ENCODE measurements around the gene ADAMTS17. TPM values are rescaled to one million over a fixed set of nuclear protein-coding genes. Genes with fewer than 3 reads are reported as not detected.

The ADAMTS17 gene
- total and polyA plus RNA-seq, 9 of the 15 experiments (the other 6 are each of a cell fraction or from before 2014, with no cell fraction given): 0.01 to 0.14 (median 0.07) TPM; not detected in 6

DNA sequence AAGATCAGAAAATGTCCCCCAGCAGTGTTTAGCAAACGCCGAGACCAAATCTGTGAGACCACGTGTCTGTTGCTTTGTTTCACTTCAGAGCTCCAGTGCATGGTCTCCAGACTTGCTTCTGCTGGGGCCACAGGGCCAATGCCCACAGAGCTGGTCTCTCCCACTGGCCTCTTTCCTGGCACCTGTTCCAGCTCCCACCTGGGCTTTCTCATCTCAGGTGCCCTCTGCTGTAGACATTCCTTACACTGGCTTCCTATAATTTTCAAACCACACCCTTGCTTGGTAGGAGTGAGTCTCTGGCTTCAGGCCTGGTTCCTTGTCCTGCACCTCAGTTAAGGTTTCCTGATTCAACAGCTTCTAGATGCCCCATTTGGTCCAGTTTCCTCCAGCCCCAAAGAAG lies 243.1 kb downstream of the ADAMTS17 start:
- H3K4me2 ChIP-seq (ENCODE audit: insufficient read depth, low read length): no peak overlapping the region
- in situ Hi-C loops (cut with MboI): no loop called here
- no peak overlapping the region for H2AFZ ChIP-seq (ENCODE audit: low read depth, low read length)
- H3K4me3 ChIP-seq: no peak overlapping the region
- WGBS (ENCODE audit: insufficient coverage, low coverage, missing lambda C conversion rate): 0% methylated on average over 3 of the region's 3 CpGs
- H3K27me3 ChIP-seq (ENCODE audit: control insufficient read depth in 2 of 2, insufficient read depth in 2 of 2, low read length in 2 of 2): peaks cover 7 to 62% of the 10 kb centered on the region in 2 experiments; a peak in 4 of 5 replicates
- no peak overlapping the region for H3K27ac ChIP-seq (ENCODE audit: extremely low read depth, low read depth, low read length)
- no peaks in the 10 kb centered on the region for H3K9me1 ChIP-seq (ENCODE audit: control insufficient read depth, insufficient read depth, low read length)
- H3K36me3 ChIP-seq (ENCODE audit: control insufficient read depth, insufficient read depth, low read length): no peaks in the 10 kb centered on the region
- no peaks in the 10 kb centered on the region for H4K20me1 ChIP-seq (replicated peaks; ENCODE audit: control insufficient read depth, insufficient read depth, low read length)
- intact Hi-C loops (cut with micrococcal nuclease): no loop called here
- no peak for DNase-seq (ENCODE audit: extremely low read depth in 1 of 4, low spot score in 3 of 4)
- no peaks in the 10 kb centered on the region for H3K4me1 ChIP-seq (replicated peaks in 1 of 2; ENCODE audit: control insufficient read depth in 2 of 2, insufficient read depth in 2 of 2, low read length in 2 of 2)
- no peak for ATAC-seq
- no peaks in the 10 kb centered on the region for H3K79me2 ChIP-seq (ENCODE audit: control insufficient read depth, insufficient read depth, low read length)
- FAIRE-seq: no peak
- H3K9me3 ChIP-seq (replicated peaks; ENCODE audit: control insufficient read depth, insufficient read depth, low read depth, low read length): no peaks in the 10 kb centered on the region
- BruUV-seq (replicated peaks): no TSS peak
- CTCF ChIA-PET (ENCODE audit: low intra/inter-chr PET ratio): no interaction called here
- TF ChIP-seq SP1 (CRISPR knock-in tag; IDR thresholded peaks at IDR 0.05) (no peak), ZNF395 (CRISPR knock-in tag; IDR thresholded peaks at IDR 0.05) (no peak)
- POLR2A ChIA-PET: no interaction called here
- no peak overlapping the region for H3K9ac ChIP-seq (ENCODE audit: insufficient read depth in 1 of 2, low read depth in 2 of 2, low read length in 2 of 2)

GRCh38 chr15:100097342-100098127 lies 244.2 kb downstream of the ADAMTS17 start:
- ATAC-seq: no peak
- in situ Hi-C loops (cut with MboI) (no loop called here), intact Hi-C loops (cut with micrococcal nuclease) (no loop called here)
- H3K27me3 ChIP-seq (ENCODE audit: control insufficient read depth in 2 of 2, insufficient read depth in 2 of 2, low read length in 2 of 2): peaks cover 3 to 54% of the 10 kb centered on the region in 2 experiments; a peak in 3 of 5 replicates
- no peak overlapping the region for H2AFZ ChIP-seq (ENCODE audit: low read depth, low read length)
- CTCF ChIA-PET (ENCODE audit: low intra/inter-chr PET ratio): no interaction called here
- H3K4me2 ChIP-seq (ENCODE audit: insufficient read depth, low read length): no peak overlapping the region
- H3K36me3 ChIP-seq (ENCODE audit: control insufficient read depth, insufficient read depth, low read length): no peaks in the 10 kb centered on the region
- no peaks in the 10 kb centered on the region for H3K9me1 ChIP-seq (ENCODE audit: control insufficient read depth, insufficient read depth, low read length)
- POLR2A ChIA-PET: no interaction called here
- H3K27ac ChIP-seq (ENCODE audit: extremely low read depth, low read depth, low read length): no peak overlapping the region
- no peak overlapping the region for H3K9ac ChIP-seq (ENCODE audit: insufficient read depth in 1 of 2, low read depth in 2 of 2, low read length in 2 of 2)
- H4K20me1 ChIP-seq (replicated peaks; ENCODE audit: control insufficient read depth, insufficient read depth, low read length): no peaks in the 10 kb centered on the region
- BruUV-seq (replicated peaks): no TSS peak
- TF ChIP-seq TCFL5 (CRISPR knock-in tag; conservative IDR thresholded peaks at IDR 0.05): no peak
- no peak for TF ChIP-seq ZNF280B (CRISPR knock-in tag; IDR thresholded peaks at IDR 0.05)
- no peak for TF ChIP-seq SRSF3 (IDR thresholded peaks at IDR 0.05; ENCODE audit: insufficient read depth, low read length)
- TF ChIP-seq ZNF584 (CRISPR knock-in tag; IDR thresholded peaks at IDR 0.05; ENCODE audit: low read depth): no peak
- DNase-seq (ENCODE audit: extremely low read depth in 1 of 4, low spot score in 3 of 4): no peak
- H3K4me1 ChIP-seq (replicated peaks in 1 of 2; ENCODE audit: control insufficient read depth in 2 of 2, insufficient read depth in 2 of 2, low read length in 2 of 2): no peaks in the 10 kb centered on the region; a peak in 1 of 5 replicates
- H3K9me3 ChIP-seq (replicated peaks; ENCODE audit: control insufficient read depth, insufficient read depth, low read depth, low read length): no peaks in the 10 kb centered on the region
- no peaks in the 10 kb centered on the region for H3K79me2 ChIP-seq (ENCODE audit: control insufficient read depth, insufficient read depth, low read length)
- no peak overlapping the region for H3K4me3 ChIP-seq
- 3% methylated on average over 13 of the region's 13 CpGs for WGBS (ENCODE audit: insufficient coverage, low coverage, missing lambda C conversion rate)
- FAIRE-seq: no peak
